Measurements from ENCODE around the gene IRF2BPL.

The IRF2BPL gene

DNA sequence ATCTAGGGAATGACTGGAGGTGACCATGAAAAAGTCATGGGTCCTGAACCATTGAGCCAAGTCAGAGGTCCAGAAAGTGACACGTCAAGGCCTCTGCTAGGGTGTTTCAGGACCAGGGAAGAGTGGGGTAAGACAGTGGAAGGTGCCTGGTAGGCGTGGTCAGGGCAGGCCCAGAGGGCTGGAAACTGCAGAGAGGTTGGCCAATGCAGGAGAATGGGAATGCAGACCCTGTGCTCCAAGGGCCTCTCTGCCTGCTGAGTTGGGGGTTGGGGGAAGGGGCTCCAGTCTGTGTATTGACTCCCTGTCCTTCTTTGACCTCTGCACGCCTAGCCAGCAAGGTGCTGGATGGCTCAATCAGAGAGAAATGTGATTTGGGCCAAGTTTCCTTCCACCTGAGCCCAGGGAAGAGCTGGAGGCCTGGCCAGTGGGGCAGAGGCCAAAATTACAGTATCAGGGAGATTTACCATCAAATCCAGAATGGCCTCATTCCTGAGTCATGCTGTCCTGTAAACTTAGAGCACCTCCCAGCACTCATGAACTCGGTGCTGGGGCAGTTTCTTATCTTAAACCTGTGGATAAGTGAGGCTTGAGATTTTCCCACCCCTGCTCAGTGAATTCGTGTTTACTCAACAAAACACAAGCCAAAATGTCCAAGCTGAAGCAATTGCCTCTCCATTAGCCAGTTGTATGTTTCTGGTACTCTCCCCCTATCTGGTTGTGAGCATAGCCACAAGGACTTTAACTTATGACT lies 24.4 kb downstream of the IRF2BPL start:
- Histone ChIP-seq H3K36me3 (ENCODE audit: control insufficient read depth in 5 of 5, insufficient read depth in 5 of 5, low read length in 5 of 5) (no peaks in the 10 kb centered on the region), H3K4me1 (ENCODE audit: control insufficient read depth in 5 of 5, insufficient read depth in 5 of 5, low read length in 5 of 5) (peaks cover 13 to 50% (median 45%) of the 10 kb centered on the region in 5 donors), H3K27ac (ENCODE audit: low read depth, low read length) (no peak overlapping the region), H3K9ac (ENCODE audit: low read length in 5 of 5) (no peak overlapping the region), H3K27me3 (ENCODE audit: control insufficient read depth in 5 of 5, insufficient read depth in 4 of 5, low read length in 5 of 5) (no peaks in the 10 kb centered on the region), H3K4me3 (ENCODE audit: low read depth in 1 of 5, low read length in 5 of 5) (no peak overlapping the region), H3K9me3 (ENCODE audit: control insufficient read depth in 5 of 5, low read length in 5 of 5) (no peaks in the 10 kb centered on the region)

DNA sequence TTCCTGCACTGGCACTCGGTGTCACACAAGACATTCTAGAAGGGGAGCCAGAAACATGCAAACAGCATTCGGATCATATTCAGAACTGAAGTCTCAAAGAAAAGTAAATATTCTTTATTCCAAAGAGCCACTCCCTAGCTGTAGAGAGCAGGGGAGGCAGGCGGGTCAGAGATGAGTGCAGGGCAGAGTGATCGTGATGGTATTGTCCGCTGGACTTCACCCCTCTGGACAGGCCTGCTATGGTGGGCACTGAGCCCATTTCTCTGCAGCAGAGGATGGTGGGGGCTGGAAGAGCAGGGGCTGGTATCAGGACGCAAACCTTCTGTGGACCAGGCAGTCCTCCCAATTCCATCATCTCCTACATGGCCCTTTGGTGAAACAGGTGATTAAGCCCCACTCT lies 25.6 kb downstream of the IRF2BPL start:
- Histone ChIP-seq H3K4me3 (ENCODE audit: low read depth in 1 of 5, low read length in 5 of 5) (no peak overlapping the region), H3K9me3 (ENCODE audit: control insufficient read depth in 5 of 5, low read length in 5 of 5) (no peaks in the 10 kb centered on the region), H3K27me3 (ENCODE audit: control insufficient read depth in 5 of 5, insufficient read depth in 4 of 5, low read length in 5 of 5) (no peaks in the 10 kb centered on the region), H3K9ac (ENCODE audit: low read length in 5 of 5) (no peak overlapping the region), H3K36me3 (ENCODE audit: control insufficient read depth in 5 of 5, insufficient read depth in 5 of 5, low read length in 5 of 5) (no peaks in the 10 kb centered on the region), H3K27ac (ENCODE audit: low read depth, low read length) (no peak overlapping the region), H3K4me1 (ENCODE audit: control insufficient read depth in 5 of 5, insufficient read depth in 5 of 5, low read length in 5 of 5) (peaks cover 3 to 38% (median 32%) of the 10 kb centered on the region in 5 donors)

DNA sequence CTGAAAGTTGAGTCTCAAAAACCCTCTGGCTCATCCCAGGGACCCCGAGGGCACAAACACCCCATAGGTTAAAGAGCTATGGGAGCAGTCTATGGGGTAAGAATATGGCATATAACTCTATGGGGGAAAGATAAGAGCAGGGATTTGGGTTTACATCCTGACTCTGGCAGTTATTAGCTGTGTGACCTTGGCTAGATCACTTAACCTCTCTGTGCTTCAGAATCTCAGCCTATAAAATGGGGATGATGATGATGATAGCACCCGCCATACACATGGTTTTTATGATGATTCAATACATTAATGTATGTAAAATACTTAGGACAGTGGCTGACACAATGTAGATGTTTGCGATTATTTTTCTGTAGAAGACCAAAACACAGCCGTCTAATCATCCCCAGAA lies 26.2 kb downstream of the IRF2BPL start:
- H3K9me3 ChIP-seq (ENCODE audit: control insufficient read depth in 5 of 5, low read length in 5 of 5), result no peaks in the 10 kb centered on the region
- H3K27me3 ChIP-seq (ENCODE audit: control insufficient read depth in 5 of 5, insufficient read depth in 4 of 5, low read length in 5 of 5), result no peaks in the 10 kb centered on the region
- no peaks in the 10 kb centered on the region for H3K36me3 ChIP-seq (ENCODE audit: control insufficient read depth in 5 of 5, insufficient read depth in 5 of 5, low read length in 5 of 5)
- H3K4me1 ChIP-seq (ENCODE audit: control insufficient read depth in 5 of 5, insufficient read depth in 5 of 5, low read length in 5 of 5), result peaks cover 3 to 32% (median 27%) of the 10 kb centered on the region in 5 donors
- no peak overlapping the region for H3K9ac ChIP-seq (ENCODE audit: low read length in 5 of 5)
- H3K27ac ChIP-seq (ENCODE audit: low read depth, low read length), result no peak overlapping the region
- H3K4me3 ChIP-seq (ENCODE audit: low read depth in 1 of 5, low read length in 5 of 5), result no peak overlapping the region

DNA sequence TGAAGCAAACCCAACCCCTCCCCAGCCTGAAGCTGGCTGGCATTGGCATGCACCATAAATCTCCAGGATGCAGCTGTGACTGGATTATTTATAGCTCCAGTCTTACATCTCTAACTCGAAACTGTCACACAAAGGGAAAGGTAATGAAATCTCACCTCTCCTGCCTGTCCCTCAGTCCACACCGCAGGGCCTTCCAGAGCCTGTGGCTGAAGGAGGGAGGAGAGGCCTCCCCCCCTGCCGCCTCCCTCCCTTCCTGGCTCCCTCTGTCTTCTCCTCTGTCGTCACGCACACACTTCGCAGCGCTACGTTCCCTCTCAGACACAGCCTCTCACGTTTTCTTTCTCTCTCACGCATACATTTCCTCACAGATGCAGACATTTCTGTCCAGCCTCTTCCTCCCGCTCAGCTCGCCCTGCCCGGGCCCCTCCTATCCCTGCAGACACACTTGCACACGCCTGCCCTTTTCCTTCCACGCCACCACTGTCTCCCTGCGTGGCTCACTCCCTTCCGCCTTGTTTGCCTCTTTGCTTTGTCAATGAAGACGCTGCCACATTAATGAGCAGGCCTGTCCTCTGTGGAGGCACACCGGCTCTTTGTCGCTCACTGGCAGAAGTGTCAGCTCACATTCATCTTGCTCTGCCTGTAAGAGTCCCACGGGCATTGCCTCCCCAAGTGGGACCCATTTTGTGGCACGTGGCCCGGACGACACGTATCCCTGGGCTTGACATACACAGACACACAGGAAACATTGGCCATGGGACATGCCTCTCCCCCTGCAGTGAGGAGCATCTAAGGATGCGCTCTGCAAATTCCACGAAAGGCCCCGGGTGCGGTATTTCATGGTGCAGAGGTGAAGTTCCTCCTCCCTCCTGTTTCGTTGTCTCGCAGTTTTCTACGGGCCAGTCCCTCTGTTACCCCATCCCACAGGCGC lies 27.9 kb downstream of the IRF2BPL start:
- Histone ChIP-seq H3K4me3 (ENCODE audit: low read depth in 1 of 5, low read length in 5 of 5) (peak overlapping the region; percentile 42 to 62 (median 55)), H3K36me3 (ENCODE audit: control insufficient read depth in 5 of 5, insufficient read depth in 5 of 5, low read length in 5 of 5) (no peaks in the 10 kb centered on the region), H3K4me1 (ENCODE audit: control insufficient read depth in 5 of 5, insufficient read depth in 5 of 5, low read length in 5 of 5) (peaks cover 3 to 19% (median 14%) of the 10 kb centered on the region in 5 donors), H3K9ac (ENCODE audit: low read length in 5 of 5) (peak overlapping the region in 4 of 5 donors; percentile 35 to 63 (median 38)), H3K9me3 (ENCODE audit: control insufficient read depth in 5 of 5, low read length in 5 of 5) (no peaks in the 10 kb centered on the region), H3K27ac (ENCODE audit: low read depth, low read length) (no peak overlapping the region), H3K27me3 (ENCODE audit: control insufficient read depth in 5 of 5, insufficient read depth in 4 of 5, low read length in 5 of 5) (no peaks in the 10 kb centered on the region)

DNA sequence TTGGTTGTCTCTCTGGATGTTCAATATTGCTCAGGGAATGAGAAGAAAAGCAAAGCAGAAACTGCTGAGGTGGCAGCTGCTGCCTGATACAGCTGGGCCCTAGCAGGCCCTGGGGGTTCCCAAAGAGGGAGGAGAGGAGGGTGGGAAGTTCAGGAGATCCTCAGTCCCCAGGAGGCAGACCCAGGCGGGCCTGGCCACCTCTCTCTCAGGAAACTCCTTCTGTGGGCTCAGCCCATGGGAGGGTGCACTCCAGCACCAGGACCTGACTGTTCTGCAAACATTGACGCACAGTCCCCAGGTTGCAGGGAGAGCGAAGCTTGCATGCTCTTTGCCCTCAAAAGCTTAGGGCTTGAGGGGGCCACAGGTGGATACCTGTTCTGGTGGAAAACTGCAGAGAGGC lies 29.6 kb downstream of the IRF2BPL start:
- H3K9me3 ChIP-seq (ENCODE audit: control insufficient read depth in 5 of 5, low read length in 5 of 5), result no peaks in the 10 kb centered on the region
- no peak overlapping the region for H3K27ac ChIP-seq (ENCODE audit: low read depth, low read length)
- H3K4me3 ChIP-seq (ENCODE audit: low read depth in 1 of 5, low read length in 5 of 5), result no peak overlapping the region
- H3K4me1 ChIP-seq (ENCODE audit: control insufficient read depth in 5 of 5, insufficient read depth in 5 of 5, low read length in 5 of 5), result peaks cover 3 to 12% (median 9%) of the 10 kb centered on the region in 5 donors
- H3K9ac ChIP-seq (ENCODE audit: low read length in 5 of 5), result no peak overlapping the region
- H3K36me3 ChIP-seq (ENCODE audit: control insufficient read depth in 5 of 5, insufficient read depth in 5 of 5, low read length in 5 of 5), result no peaks in the 10 kb centered on the region
- no peaks in the 10 kb centered on the region for H3K27me3 ChIP-seq (ENCODE audit: control insufficient read depth in 5 of 5, insufficient read depth in 4 of 5, low read length in 5 of 5)

DNA sequence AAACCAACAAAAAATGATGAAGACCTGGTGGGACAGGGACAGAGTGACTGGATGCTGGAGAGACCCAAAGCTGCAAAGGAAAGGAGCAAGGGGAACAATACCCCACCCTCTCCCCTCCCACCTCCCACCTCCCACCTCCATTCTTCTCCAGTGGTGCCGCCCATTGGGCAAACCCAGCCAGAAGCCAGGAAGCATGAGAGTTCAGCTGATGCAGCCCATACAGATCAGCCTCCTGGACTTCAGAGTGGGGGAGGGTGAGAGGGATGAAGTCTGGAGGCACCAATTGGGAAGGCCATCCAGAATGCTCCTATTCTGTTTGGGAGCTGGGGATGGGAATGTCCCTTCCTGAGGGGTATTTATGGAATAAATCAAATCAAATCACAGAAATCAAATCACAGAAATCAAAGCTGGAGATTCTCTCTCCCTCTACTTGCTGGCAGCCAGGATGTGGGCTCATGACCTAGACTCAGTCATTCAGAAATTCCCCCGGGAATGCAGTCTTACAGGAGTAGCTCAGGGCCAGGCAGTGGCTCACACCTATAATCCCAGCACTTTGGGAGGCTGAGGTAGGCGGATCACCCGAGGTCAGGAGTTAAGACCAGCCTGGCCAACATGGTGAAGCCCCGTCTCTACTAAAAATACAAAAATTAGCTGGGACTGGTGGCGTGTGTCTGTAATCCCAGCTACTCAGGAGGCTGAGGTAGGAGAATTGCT lies 31.1 kb downstream of the IRF2BPL start:
- no peak overlapping the region for H3K9ac ChIP-seq (ENCODE audit: low read length in 5 of 5)
- H3K36me3 ChIP-seq (ENCODE audit: control insufficient read depth in 5 of 5, insufficient read depth in 5 of 5, low read length in 5 of 5), result no peaks in the 10 kb centered on the region
- H3K9me3 ChIP-seq (ENCODE audit: control insufficient read depth in 5 of 5, low read length in 5 of 5), result no peaks in the 10 kb centered on the region
- no peaks in the 10 kb centered on the region for H3K27me3 ChIP-seq (ENCODE audit: control insufficient read depth in 5 of 5, insufficient read depth in 4 of 5, low read length in 5 of 5)
- peaks cover 3 to 12% (median 9%) of the 10 kb centered on the region in 5 donors for H3K4me1 ChIP-seq (ENCODE audit: control insufficient read depth in 5 of 5, insufficient read depth in 5 of 5, low read length in 5 of 5)
- no peak overlapping the region for H3K27ac ChIP-seq (ENCODE audit: low read depth, low read length)
- no peak overlapping the region for H3K4me3 ChIP-seq (ENCODE audit: low read depth in 1 of 5, low read length in 5 of 5)

DNA sequence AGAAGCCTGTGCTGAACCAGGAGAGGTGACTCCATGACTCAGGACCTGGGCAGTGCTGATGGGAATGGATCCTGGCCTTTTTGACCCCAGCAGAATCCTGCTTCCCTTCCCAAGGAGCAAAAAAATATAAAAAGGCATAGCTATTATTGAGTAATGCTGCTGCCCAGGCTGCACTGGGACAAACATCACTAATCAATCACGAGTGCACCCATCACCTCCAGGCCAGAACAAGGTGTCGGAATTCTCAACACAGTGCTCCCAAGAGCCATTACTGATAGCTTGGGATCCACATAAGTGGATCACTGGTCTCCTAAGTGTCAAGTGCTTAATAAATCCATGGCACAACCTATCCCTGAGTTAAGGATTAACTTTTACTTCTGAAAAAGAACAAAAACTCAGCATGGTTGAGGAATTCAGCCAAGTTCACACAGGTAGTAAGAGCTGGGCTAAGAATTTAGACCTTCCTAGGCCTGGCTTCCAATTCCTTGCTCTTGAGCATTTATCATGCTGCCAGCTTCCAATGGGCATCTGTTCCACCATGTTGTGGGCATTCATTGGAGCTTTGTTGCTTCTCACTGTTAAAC lies 31.9 kb downstream of the IRF2BPL start:
- peaks cover 3 to 12% (median 9%) of the 10 kb centered on the region in 5 donors for H3K4me1 ChIP-seq (ENCODE audit: control insufficient read depth in 5 of 5, insufficient read depth in 5 of 5, low read length in 5 of 5)
- no peaks in the 10 kb centered on the region for H3K9me3 ChIP-seq (ENCODE audit: control insufficient read depth in 5 of 5, low read length in 5 of 5)
- H3K9ac ChIP-seq (ENCODE audit: low read length in 5 of 5), result no peak overlapping the region
- no peak overlapping the region for H3K27ac ChIP-seq (ENCODE audit: low read depth, low read length)
- no peak overlapping the region for H3K4me3 ChIP-seq (ENCODE audit: low read depth in 1 of 5, low read length in 5 of 5)
- H3K27me3 ChIP-seq (ENCODE audit: control insufficient read depth in 5 of 5, insufficient read depth in 4 of 5, low read length in 5 of 5), result no peaks in the 10 kb centered on the region
- H3K36me3 ChIP-seq (ENCODE audit: control insufficient read depth in 5 of 5, insufficient read depth in 5 of 5, low read length in 5 of 5), result no peaks in the 10 kb centered on the region

DNA sequence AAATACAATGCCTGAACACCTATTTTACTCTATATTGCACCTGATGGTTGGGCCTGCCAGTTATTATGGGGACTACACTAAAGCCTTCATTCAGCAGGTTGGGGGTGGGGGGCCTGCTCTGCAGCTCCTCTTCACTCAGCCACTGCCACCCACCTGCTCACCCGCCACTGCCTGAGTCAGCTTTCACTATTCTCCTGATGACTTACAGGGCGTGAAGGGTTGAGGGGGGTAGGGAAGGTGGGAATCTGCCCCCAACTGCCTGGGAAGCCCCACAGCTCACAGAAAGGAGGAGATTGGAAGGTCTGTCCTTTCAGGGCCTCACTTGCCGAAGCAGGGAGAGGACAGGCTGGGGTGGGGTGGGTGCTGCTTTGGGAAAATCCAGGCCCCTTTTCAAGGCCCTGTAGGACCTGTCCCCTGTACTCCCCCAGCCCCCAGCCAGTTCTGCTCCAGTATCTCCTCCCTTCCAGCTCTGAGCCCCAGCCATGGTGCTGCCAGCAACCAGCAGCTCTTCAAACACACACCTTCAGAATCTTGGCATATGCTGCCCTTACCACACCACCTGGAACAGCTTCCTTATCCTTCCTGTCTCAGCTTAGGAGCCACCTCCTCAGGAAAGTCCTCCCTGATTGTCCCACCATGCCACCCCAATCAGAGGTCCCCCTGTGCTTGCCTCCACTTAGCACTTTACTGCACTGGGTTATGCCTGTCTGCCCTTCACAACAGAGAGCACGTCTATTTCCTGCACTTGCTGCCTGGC lies 33.1 kb downstream of the IRF2BPL start:
- Histone ChIP-seq H3K4me1 (ENCODE audit: control insufficient read depth in 5 of 5, insufficient read depth in 5 of 5, low read length in 5 of 5) (peaks cover 0 to 5% (median 3%) of the 10 kb centered on the region in 5 donors), H3K4me3 (ENCODE audit: low read depth in 1 of 5, low read length in 5 of 5) (no peak overlapping the region), H3K36me3 (ENCODE audit: control insufficient read depth in 5 of 5, insufficient read depth in 5 of 5, low read length in 5 of 5) (no peaks in the 10 kb centered on the region), H3K9me3 (ENCODE audit: control insufficient read depth in 5 of 5, low read length in 5 of 5) (no peaks in the 10 kb centered on the region), H3K27me3 (ENCODE audit: control insufficient read depth in 5 of 5, insufficient read depth in 4 of 5, low read length in 5 of 5) (no peaks in the 10 kb centered on the region), H3K9ac (ENCODE audit: low read length in 5 of 5) (no peak overlapping the region), H3K27ac (ENCODE audit: low read depth, low read length) (no peak overlapping the region)

DNA sequence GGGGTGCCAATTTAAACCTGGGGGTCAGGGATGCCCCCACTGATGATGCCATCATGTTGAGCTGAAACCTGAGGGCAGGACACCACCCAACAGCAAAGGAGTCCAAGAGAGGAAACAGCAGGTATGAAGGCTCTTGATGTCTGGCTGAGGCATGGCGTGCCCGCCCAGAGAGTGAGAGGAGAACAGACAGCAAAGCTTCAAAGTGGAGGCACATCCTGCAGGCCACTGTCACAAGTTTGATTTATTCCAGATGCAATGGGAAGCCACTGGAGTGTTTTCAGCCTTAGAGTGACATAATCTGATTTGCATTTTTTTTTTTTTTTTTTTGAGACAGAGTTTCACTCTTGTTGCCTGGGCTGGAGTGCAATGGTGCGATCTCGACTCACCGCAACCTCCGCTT lies 34.8 kb downstream of the IRF2BPL start:
- Histone ChIP-seq H3K9me3 (ENCODE audit: control insufficient read depth in 5 of 5, low read length in 5 of 5) (no peaks in the 10 kb centered on the region), H3K36me3 (ENCODE audit: control insufficient read depth in 5 of 5, insufficient read depth in 5 of 5, low read length in 5 of 5) (no peaks in the 10 kb centered on the region), H3K9ac (ENCODE audit: low read length in 5 of 5) (no peak overlapping the region), H3K4me1 (ENCODE audit: control insufficient read depth in 5 of 5, insufficient read depth in 5 of 5, low read length in 5 of 5) (peaks cover 0 to 2% (median 0%) of the 10 kb centered on the region in 5 donors), H3K27me3 (ENCODE audit: control insufficient read depth in 5 of 5, insufficient read depth in 4 of 5, low read length in 5 of 5) (no peaks in the 10 kb centered on the region), H3K4me3 (ENCODE audit: low read depth in 1 of 5, low read length in 5 of 5) (no peak overlapping the region), H3K27ac (ENCODE audit: low read depth, low read length) (no peak overlapping the region)
